Amniotic epithelial cell (primary cell): ENCODE results near the gene ELP6.
"Not testable (repeated sequence)": the region's sequence is repeated elsewhere in the genome, so short reads cannot be mapped to it uniquely, and the experiment has no call there.

Experiments used
- DNase-seq: peaks from one replicate; pipeline ENCODE4 v3.0.0-alpha.2; 2010; ENCODE audit warnings: low read depth

Gene ELP6

GRCh38 chr3:47512416-47513124, 942 bp downstream of the ELP6 start:
- peak; percentile 13 for DNase-seq

DNA sequence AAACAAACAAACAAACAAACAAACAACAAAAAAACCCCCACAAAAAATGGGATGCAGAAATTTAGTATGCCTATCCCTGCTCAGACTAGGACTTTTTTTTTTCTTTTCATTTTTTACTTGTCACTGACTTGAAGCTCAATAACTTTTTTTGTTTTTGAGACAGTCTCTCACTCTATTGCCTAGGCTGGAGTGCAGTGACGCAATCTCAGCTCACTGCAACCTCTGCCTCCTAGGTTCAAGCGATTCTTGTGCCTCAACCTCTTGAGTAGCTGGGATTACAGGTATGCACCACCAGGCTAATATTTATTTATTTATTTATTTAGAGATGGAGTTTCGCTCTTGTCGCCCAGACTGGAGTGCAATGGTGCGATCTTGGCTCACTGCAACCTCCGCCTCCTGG, 8.2 kb downstream of the ELP6 start:
- DNase-seq, result not testable (repeated sequence)

DNA sequence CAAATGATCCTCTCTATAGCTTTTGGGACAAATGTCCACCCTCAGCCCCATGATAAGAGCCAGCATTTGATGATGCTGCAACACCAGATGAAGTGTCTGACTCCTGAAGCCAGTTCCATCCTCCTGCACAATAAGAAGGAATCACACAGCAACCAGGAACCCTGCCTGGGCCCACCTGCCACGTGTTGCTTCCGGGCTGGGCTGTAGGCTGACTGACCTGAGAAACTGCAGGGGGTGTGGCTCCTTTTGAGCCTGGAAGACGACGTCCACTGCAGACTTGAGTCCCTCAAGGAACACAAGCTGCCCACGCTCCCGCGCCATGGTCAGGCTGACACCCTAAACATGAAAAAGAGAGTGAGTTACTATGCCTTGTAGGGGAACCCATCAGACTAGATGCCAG, 9.4 kb downstream of the ELP6 start:
- no peak for DNase-seq

DNA sequence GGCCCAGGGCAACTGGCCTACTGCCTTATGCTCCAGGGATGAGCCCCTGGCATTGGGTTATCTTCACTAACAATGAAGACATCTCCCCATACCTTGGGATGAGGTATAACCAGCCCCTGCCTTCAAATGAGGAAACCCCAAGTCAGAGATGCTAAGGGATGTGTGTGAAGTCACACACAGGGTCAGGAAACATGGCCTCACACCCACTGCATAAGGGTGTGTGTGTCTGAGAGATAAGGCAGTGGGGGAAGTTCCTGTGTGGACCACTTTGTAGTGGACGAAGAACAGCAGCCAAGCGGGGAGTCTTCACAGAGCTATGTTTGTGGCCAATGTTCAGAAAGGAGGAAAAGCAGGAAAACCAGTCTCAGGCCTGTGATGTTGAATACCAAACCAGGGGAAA, 10.5 kb downstream of the ELP6 start:
- no peak for DNase-seq

DNA sequence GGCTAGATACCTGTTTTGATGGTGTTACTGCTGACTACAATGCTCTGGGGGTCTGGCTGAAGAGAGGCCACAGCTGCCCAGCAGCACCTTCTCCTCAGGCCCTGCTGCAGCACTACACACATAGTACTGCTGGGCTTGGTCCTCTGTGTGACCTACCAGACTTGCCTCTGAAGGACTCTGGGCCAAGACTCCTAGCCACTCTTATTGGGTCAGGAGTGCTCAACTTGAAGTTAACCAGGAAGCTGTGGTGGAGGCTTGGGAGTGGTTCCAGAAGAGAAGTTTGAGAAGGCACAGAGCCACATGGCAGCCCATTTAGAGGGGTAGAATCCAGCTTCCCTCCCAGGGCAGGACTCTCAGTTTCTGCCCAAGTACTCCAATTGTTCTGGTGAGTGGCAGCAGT, 16.6 kb downstream of the ELP6 start:
- no peak for DNase-seq

- no peak for DNase-seq
Measured at GRCh38 chr3:47495886-47496285, 17.6 kb downstream of the ELP6 start.

DNA sequence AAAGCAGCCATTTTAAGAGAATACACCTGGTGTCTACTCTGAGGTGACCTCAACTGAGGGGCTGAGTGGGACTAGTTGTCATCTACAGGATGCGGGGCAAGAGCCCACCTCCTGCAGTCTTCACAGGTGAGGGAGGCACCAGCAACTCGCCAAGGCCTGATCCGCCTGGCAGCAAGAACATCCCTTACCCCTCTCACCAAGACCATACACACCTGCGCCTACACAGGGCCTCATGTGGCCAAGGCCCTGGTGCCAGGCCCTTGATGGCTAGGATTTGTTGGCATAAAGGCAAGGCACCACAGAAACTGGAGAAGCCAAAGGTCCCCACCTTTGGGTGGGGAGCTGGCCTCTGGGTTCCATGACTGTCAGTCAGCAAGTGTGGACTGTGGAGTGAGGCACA, 18.4 kb downstream of the ELP6 start:
- DNase-seq, result no peak

DNA sequence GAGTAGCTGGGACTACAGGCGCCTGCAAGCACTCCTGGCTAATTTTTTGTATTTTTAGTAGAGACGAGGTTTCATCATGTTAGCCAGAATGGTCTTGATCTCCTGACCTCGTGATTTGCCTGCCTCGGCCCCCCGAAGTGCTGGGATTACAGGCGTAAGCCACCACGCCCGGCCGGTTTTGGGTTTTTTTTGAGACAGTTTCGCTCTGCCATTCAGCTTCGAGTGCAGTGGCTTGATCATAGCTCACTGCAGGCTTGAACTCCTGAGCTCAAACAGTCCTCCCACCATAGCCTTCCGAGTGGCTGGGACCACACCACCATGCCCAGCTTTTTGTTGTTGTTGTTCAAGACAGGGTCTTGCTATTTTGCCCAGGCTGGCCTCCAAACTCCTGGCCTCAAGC, 21.7 kb downstream of the ELP6 start:
- DNase-seq, result no peak

- DNase-seq, result no peak
Measured at GRCh38 chr3:47491186-47491585, 22.3 kb downstream of the ELP6 start.

GRCh38 chr3:47487265-47487664, 26.2 kb downstream of the ELP6 start:
- DNase-seq, result no peak

GRCh38 chr3:47485812-47486211, 27.7 kb downstream of the ELP6 start:
- peak; percentile 16 for DNase-seq

DNA sequence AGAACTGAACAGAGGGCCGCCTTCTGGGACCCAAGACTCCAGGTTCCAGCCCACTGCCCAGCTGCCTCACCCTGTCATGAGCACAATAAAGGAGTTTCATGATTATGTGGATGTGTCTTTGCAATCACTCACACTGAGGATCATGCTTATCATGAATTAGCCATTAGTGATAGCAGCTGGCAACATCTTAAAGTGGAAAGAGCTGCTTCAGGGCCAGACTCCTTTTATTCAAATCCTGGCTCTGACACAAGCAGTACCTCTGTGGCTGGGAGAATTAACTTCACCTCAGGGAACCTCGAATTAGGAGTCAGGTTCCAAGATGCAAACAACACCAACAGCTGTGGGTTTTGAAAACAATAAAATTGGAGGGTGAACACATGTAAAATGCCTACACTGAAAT, 31.1 kb downstream of the ELP6 start:
- peak; percentile 27 for DNase-seq

- DNase-seq, result peak; percentile 12
Measured at GRCh38 chr3:47481763-47482162, 31.7 kb downstream of the ELP6 start.

GRCh38 chr3:47480267-47480666, 33.2 kb downstream of the ELP6 start:
- DNase-seq, result not testable (repeated sequence)

GRCh38 chr3:47479826-47480160, 33.7 kb downstream of the ELP6 start:
- no peak for DNase-seq

GRCh38 chr3:47478022-47478421, 35.5 kb downstream of the ELP6 start:
- no peak for DNase-seq

DNA sequence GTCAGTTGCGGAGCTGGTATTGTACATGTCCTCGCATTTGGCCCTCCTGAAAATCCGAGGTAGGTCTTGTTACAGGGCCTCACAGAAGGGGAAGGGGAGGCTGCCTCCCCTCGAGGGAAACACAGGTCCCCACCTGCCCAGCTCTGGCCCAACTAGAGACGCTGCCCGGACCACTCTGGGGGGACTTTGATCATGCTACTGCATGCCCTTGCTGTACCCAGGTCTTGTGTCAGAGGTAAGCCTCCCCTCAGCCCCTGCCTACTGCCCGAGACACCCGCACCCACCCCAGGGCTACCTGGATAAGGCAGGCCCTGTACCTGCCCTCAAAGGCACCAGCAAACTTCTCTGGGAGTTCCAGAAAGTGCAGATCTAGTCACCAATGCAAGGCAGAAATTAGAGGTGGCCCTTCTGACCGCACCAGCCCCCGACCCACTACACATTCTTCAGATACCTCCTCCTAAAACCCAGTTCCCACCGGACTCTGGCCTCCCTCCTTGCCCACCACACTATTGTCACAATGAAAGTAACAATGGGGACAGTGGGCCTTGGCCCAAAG, 36.8 kb downstream of the ELP6 start:
- no peak for DNase-seq

DNA sequence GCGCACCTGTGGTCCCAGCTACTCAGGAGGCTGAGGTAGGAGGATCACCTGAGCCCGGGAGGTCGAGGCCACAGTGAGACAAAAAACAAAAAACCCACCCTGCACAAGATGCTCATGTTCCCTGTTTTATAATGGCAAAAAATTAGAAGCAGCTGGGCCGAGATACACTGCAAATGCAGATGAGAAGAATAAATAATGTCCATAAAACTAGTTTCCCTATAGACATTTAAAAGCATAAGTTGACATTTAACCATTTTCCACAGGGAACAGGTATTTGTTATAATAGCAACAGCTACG, 37.2 kb downstream of the ELP6 start:
- no peak for DNase-seq

DNA sequence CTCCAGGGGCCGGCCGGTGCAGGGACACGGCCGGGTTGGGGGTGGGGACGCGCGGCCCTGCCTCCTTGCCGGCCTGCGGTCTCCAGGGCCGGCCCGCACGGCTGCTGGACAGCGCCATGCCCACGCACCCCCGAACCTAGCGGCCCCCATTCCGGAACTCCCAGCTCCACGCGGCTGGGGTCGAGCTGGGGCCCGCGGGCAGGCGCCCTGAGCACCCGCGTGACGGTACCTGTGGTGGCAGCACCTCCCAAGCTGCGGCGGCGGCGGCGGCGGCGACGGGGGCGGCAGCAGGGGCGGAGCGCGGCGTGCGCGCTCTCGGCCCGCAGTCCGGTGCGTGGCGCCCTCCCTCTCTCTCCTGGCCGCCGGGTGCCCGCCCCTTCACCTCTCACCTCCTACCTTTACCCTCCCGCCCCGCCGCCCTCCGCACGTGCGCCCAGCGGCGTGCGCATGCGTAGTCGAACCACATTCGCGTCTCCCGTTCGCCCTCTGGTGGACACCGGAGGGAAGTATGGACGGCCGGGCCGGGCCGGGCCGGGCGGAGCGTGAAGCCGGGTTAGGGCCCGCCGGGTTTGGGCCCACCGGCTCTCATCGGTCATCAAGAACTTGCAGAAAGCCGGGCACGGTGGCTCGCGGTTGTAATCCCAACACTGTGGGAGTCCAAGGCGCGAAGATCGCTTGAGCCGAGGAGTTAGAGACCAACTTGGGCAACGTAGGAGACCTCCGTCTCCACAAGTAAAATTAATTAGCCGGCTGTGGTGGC, 37.8 kb downstream of the ELP6 start, which contains the start of gene SCAP:
TSS of gene SCAP (minus strand) at position 372 of the 760 bp plus-strand sequence. CDS start 32,948 bp downstream, outside the sequence.
- peak; percentile 73 for DNase-seq

DNA sequence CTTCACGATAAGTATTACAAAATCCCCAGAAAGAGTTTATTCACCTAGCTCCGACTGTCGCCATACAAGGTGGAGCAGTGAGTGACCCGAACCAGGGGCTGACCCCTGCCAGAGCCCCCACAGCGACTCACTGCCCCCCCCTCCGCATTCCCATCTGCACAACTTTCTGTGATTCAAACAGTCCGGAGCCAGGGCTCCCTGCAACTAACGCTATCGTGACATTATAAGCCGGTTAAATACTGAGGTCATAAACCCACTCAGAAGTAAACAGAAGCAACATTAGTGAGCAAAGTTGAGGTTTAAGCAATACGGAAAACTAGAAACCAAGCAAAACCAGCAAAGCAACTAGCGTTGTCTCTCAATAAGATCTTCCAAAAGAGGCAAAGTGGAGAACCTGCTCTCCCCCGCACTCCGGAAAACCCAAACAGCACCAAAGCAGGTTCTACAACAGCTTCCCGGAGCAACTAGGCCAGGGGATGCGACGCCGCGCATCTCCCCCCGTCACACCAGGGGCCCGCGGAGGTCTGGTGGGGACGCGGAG, 38.4 kb downstream of the ELP6 start:
- peak; percentile 38 for DNase-seq

DNA sequence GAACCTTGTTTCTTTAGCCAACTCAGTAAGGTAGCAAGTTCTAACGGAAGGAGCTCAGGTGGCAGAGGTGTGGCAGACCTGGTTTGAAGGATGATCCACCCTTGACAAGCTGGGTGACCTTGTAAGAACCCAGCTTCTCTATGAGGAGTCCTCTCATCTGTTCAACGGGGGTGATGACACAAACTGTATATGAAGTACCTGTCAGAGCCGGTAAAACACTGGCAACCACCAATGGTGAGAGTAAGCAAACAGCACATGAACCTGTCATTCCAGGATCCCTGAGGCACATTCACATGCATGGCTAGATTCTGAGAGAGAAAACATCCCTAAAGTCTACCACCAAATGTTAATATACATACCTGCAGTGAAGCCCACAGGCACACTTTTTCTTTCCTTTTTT, 40.1 kb downstream of the ELP6 start:
- DNase-seq, result no peak

GRCh38 chr3:47469616-47470015, 43.9 kb downstream of the ELP6 start:
- DNase-seq, result no peak

DNA sequence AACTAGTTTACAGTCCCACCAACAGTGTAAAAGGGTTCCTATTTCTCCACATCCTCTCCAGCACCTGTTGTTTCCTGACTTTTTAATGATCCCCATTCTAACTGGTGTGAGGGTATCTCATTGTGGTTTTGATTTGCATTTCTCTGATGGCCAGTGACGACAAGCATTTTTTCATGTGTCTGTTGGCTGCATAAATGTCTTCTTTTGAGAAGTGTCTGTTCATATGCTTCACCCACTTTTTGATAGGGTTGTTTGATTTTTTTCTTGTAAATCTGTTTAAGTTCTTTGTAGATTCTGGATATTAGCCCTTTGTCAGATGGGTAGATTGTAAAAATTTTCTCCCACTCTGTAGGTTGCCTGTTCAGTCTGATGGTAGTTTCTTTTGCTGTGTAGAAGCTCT, 45.2 kb downstream of the ELP6 start:
- not testable (repeated sequence) for DNase-seq
